Measurements from ENCODE around the gene AUTS2.

AUTS2 gene

DNA sequence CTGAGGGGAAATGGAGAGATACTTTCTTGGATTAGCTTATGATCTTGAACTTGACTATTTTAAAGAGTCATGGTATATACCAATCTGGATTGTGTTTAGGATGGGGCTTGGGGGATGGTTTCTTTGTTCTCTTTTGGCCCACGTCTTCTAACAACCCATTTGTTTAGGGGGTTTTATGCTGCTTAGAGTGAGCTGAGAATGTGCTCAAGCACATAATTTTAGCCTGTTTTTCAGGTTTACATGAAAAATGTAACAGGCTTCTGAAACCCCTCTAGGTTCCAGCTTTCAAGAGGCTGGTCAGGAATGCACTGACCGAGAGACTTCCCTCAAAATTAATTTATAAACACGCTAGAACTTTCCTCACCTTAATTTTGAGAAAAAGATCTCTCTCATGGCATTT lies 94.3 kb downstream of the AUTS2 start:
- no peak for DNase-seq

GRCh38 chr7:69693042-69693441 lies 94.8 kb downstream of the AUTS2 start:
- DNase-seq: no peak

DNA sequence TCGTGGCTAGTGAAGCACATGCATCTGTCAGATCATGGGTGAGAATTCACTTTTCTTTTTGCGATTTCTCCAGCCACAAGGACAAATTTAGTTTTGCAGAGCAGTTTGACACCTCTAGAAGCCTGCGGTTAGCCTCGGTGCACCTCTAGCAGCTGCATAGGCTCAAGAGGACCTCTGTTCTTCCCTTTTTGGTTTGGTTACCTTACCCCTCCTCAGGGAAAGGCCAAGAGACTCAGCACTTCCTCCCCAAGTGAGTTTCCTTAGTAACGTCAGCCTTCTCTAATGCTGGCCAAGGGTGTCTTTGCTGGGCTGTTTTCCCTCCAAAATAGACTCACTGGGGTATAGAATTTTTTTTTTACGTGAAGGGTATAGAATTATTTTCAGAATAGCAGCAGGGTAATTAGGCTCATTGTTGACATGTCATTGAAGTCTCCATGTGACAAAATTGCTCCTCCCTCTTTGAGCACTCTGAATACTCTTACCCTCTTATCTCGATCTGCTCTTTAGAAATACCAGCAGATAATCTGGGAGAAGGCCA lies 97.8 kb downstream of the AUTS2 start:
- DNase-seq: no peak

DNA sequence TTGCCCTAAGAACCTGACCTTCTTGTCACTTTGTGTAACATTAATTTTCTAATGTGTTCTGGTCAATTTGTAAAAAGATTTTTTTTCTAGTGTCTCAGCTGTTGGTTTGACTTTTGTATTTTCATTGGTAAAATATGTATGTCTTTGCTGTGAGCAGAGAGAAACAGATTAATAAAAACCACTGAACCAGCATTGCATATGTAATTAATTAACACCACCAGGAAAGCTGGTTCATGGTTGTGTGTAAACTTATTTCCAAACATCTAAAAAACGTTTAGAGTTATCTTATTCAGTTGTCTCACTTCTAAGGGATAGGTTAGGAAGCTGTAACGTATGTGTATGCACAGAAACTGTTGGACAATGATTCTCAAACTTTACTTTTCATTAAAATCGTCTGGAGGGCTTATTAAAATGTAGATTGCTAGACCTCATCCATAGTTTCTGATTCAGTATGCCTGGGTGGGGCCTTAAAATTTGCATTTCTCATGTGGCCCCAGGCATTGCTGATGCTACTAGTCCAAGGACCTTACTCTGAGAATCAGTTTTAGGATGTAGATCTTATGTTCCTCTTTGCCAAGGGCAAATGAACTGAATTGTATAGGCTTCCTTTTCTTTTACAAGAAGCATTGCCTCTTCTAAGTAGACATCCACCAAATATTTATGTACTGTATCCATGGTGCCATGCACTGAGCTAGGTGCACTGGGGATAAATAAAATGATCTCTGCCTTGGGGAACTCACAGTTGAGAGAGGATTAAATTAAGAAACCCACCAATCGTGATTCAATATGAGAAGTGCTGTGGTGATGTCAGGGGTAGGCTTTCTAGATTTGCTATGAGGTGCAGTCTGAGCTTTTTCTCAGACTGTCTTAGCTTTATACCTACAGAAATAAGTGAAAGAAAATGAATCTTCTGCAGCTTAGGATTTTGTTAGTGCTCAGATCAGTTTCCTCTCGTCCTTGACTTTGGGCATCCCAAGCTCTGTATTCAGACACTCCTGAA lies 98.7 kb downstream of the AUTS2 start:
- no peak for DNase-seq

- no peak for DNase-seq
Observed at GRCh38 chr7:69698109-69698825, 100.0 kb downstream of the AUTS2 start.

GRCh38 chr7:69699931-69700330 lies 101.7 kb downstream of the AUTS2 start:
- no peak for DNase-seq

DNA sequence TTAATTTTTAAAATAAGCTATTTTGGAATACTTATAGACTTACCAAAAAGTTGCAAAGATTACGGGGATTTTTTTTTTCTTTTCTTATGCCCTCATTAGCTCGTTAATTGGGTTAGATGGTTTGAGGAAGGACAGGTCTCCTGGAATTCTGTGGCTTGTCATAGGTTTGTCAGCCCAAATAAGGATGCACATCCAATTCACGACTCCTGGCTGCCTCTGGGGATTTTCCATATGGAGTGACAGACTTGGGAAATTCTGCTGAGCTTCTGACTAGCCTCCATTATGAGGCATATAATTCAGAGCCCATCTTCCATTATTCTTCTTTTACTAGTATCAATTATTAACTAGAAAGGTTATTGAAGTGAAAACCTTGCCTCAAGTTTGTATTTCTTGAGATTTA lies 102.1 kb downstream of the AUTS2 start:
- DNase-seq: no peak

GRCh38 chr7:69701288-69701687 lies 103.0 kb downstream of the AUTS2 start:
- DNase-seq: no peak

DNA sequence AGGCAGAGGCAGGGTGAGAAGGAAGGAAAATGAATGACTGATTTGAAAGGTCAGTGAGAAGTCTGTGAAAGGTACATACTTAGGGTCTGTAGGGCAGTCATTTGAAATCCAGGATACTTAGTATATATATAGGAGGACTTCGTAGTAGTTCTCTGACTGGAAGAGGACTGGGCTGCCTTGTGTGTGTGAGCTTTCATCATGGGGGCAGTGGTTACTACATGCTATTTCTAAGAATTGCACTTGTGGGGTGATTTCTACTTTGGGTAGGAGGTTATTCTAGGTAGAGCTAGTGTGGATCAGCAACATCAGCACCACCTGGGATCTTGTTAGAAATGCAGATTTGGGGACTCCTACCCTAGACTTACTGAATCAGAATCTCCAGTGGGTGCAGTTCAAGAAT lies 104.1 kb downstream of the AUTS2 start:
- DNase-seq: no peak

- no peak for DNase-seq
Observed at GRCh38 chr7:69703099-69703498, 104.8 kb downstream of the AUTS2 start.

DNA sequence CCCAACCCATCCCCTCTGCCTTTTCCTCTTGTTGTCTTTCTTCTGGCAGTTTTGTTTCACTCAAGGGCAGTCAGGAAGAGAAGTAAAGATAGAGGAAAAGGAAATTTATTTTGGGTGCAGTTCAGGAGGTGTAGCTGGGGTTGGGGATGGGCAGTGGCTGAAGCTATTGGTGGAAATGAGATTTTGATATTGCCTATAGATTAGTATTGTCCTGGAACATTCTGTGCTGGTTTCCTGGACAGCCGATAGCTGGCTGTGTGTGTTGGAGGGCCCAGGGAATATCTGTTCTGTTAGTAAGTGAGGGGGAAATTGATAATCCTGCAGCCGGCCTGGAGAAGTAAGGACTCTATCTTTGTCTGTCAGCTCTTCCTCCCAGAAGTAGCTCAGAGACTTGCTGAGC lies 107.8 kb downstream of the AUTS2 start:
- DNase-seq: no peak

- DNase-seq: peak; percentile 51
Observed at GRCh38 chr7:69708857-69709256, 110.6 kb downstream of the AUTS2 start.

GRCh38 chr7:69710768-69711438 lies 112.6 kb downstream of the AUTS2 start:
- no peak for DNase-seq

GRCh38 chr7:69714886-69715576 lies 116.8 kb downstream of the AUTS2 start:
- DNase-seq: no peak

DNA sequence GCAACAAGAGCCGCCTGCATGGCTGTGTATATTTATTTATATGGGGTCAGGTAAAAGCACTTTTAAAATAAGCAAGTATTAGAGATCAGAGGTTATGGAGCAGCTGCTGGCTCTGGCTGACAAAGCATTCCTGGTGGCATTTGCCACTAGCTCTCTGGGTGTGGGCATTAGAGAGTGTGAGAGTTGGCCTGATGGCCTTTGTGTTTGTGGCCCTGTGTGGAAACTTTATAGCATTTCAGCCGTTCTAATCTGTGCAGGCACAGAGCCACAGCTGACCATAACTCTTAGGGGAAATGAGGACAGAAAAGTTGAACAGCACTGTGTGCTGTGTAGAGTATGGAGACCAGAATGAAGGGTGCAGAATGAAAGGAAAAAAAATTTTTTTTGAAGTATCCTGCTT lies 118.9 kb downstream of the AUTS2 start:
- DNase-seq: no peak

DNA sequence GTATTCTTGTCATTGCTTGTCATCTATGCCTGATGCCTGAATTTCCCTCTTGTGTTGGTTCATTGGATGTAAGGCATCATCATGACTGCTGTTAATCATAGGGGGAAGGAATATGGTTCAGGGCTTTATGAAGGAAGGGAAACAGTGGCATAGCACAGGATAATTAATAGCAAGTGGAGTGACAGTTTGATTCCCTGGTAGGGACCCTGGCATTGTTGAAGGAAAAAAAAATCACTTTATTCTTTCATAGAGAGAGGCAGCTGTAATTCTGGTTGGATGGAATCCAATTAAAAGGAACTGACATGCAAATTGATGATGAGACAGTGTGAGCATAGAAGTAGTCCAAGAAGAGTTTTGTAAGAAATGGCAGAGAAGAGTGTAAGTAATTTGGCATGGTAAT lies 121.4 kb downstream of the AUTS2 start:
- DNase-seq: no peak

GRCh38 chr7:69722843-69723242 lies 124.6 kb downstream of the AUTS2 start:
- no peak for DNase-seq

GRCh38 chr7:69723663-69724062 lies 125.4 kb downstream of the AUTS2 start:
- DNase-seq: no peak

- no peak for DNase-seq
Observed at GRCh38 chr7:69728304-69728703, 130.0 kb downstream of the AUTS2 start.

- DNase-seq: no peak
Observed at GRCh38 chr7:69732203-69732602, 133.9 kb downstream of the AUTS2 start.

GRCh38 chr7:69735582-69735981 lies 137.3 kb downstream of the AUTS2 start:
- DNase-seq: no peak

GRCh38 chr7:69736126-69736810 lies 138.0 kb downstream of the AUTS2 start:
- no peak for DNase-seq
